ENCODE measurements around the gene COL6A1.
A peak's percentile ranks its signal among the peaks of the same experiment; 100 is the strongest.

DNA sequence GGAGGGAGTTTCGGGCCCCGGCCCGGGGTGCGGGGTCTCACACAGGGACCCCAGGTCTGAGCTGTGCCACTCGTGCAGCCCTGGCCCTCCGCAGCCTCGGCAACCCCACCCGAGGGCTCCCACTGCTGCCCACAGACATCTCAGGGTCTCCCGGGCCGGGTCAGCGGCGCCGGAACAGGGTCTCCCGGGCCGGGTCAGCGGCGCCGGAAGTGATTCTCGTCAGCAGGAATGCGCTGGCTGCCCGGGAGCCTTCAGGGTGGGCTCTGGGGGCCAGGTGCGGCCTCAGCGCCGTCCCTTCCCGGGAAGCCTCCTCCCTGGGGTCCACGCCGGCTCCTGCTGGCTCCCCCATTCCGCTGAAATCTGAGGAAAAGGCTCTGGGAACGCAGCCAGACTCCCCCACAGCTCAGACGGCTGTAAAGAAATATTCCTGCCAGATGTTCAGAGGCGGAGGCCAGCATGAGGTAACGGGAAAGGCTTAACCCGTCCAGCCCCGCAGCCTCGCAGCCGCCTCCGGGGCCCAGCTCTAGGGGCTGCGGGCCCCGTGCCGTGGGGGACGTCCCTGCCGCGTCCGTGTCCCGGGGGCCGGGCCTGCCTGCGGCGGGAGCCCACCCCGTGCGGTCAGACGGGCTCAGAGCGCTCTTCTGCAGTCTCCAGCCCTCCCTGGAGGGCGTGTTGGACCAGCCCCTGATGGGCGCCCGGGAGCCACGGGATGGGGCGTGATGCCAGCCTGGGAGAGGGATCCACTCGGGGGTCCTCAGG, 8.7 kb upstream of the COL6A1 start:
- TF ChIP-seq, protein P1, sequence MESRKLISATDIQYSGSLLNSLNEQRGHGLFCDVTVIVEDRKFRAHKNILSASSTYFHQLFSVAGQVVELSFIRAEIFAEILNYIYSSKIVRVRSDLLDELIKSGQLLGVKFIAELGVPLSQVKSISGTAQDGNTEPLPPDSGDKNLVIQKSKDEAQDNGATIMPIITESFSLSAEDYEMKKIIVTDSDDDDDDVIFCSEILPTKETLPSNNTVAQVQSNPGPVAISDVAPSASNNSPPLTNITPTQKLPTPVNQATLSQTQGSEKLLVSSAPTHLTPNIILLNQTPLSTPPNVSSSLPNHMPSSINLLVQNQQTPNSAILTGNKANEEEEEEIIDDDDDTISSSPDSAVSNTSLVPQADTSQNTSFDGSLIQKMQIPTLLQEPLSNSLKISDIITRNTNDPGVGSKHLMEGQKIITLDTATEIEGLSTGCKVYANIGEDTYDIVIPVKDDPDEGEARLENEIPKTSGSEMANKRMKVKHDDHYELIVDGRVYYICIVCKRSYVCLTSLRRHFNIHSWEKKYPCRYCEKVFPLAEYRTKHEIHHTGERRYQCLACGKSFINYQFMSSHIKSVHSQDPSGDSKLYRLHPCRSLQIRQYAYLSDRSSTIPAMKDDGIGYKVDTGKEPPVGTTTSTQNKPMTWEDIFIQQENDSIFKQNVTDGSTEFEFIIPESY (IDR thresholded peaks at IDR 0.05; ENCODE audit: borderline replicate concordance, low read depth): no peak
- TF ChIP-seq FOXM1 (IDR thresholded peaks at IDR 0.05; ENCODE audit: low read depth) (no peak), EP300 (IDR thresholded peaks at IDR 0.05; ENCODE audit: borderline replicate concordance in 1 of 2, low read depth in 1 of 2, low read length in 1 of 2) (0 out of 4 replicates have a peak, but pooled peaks of 1 of the 2 experiments have one; percentile 7), TAF1 (IDR thresholded peaks at IDR 0.05; ENCODE audit: borderline replicate concordance, low read depth, low read length) (no peak), RAD21 (IDR thresholded peaks at IDR 0.05; ENCODE audit: low read length) (no peak), GABPA (IDR thresholded peaks at IDR 0.05; ENCODE audit: low read depth) (peak; percentile 44; the same call in 1 of the 2 replicates), SIN3A (IDR thresholded peaks at IDR 0.05; ENCODE audit: borderline replicate concordance, low read depth, low read length) (no peak), CHD2 (IDR thresholded peaks at IDR 0.05; ENCODE audit: low read length, partially characterized antibody) (peak; percentile 17), POLR2AphosphoS5 (IDR thresholded peaks at IDR 0.05; ENCODE audit: low read depth, low read length) (no peak)
- TF ChIP-seq, protein P2, sequence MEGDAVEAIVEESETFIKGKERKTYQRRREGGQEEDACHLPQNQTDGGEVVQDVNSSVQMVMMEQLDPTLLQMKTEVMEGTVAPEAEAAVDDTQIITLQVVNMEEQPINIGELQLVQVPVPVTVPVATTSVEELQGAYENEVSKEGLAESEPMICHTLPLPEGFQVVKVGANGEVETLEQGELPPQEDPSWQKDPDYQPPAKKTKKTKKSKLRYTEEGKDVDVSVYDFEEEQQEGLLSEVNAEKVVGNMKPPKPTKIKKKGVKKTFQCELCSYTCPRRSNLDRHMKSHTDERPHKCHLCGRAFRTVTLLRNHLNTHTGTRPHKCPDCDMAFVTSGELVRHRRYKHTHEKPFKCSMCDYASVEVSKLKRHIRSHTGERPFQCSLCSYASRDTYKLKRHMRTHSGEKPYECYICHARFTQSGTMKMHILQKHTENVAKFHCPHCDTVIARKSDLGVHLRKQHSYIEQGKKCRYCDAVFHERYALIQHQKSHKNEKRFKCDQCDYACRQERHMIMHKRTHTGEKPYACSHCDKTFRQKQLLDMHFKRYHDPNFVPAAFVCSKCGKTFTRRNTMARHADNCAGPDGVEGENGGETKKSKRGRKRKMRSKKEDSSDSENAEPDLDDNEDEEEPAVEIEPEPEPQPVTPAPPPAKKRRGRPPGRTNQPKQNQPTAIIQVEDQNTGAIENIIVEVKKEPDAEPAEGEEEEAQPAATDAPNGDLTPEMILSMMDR (IDR thresholded peaks at IDR 0.05): no peak
- TF ChIP-seq, protein P3, sequence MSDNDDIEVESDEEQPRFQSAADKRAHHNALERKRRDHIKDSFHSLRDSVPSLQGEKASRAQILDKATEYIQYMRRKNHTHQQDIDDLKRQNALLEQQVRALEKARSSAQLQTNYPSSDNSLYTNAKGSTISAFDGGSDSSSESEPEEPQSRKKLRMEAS (IDR thresholded peaks at IDR 0.05; ENCODE audit: low read depth): no peak
